K562 (cell line): ENCODE measurements around the gene GP1BB. TPM values are rescaled to one million over a fixed set of nuclear protein-coding genes. Genes with fewer than 3 reads are reported as not detected.

Experiments used
- ATAC-seq: fragments of 200-7000 bp; cut with Tn5 transposase; 3 replicates; pipeline ENCODE4 v1.9.1; 2020; ENCODE audit warnings: moderate library complexity
- BruUV-seq: library from RNA; stranded (reverse); fragments of 400-500 nt; replicated peaks from 2 replicates; lab custom pipeline; 2021; lab: Mats Ljungman, UMichigan
- CTCF ChIA-PET: fragments of 300-600 bp; formaldehyde crosslinking; extraction: SDS; loops from one replicate; lab custom pipeline; 2021; ENCODE audit warnings: low intra/inter-chr PET ratio; lab: Yijun Ruan, JAX
- POLR2A ChIA-PET: fragments of 300-600, 350-650 bp; sonication (Branson Sonifier 250); formaldehyde crosslinking; extraction: SDS; loops from one replicate; lab custom pipeline; 2021; ENCODE audit warnings: antibody characterized with exemption, inconsistent platforms; lab: Yijun Ruan, JAX
- DNase-seq, 4 experiments: peaks; one replicate each; pipeline versions ENCODE4 v3.0.0 to v3.0.0-alpha.2; 2011 to 2018; ENCODE audit warnings: low spot score in 3 of 4, mixed read lengths in 3 of 4; ENCODE audit errors: extremely low read depth in 1 of 4
- FAIRE-seq: peaks from 2 replicates; lab custom pipeline; 2011; peaks lifted over from hg19 to GRCh38; lab: Jason Lieb, UNC
- H2AFZ ChIP-seq: 2 replicates; pipeline ENCODE4 v1.6.0; 2011; ENCODE audit warnings: low read depth, low read length, control low read depth, inconsistent platforms
- H3K27ac ChIP-seq: fragments of 200-600 bp; 3 replicates; pipeline ENCODE4 v1.8.0; 2011; ENCODE audit warnings: low read depth, mild to moderate bottlenecking, control low read depth, inconsistent platforms, low read length, moderate library complexity, mixed read lengths; ENCODE audit errors: extremely low read depth
- H3K27me3 ChIP-seq, 2 experiments: fragments of 300-600 bp in 1 of 2; 2 replicates in 1 of 2; 3 replicates in 1 of 2; pipeline versions ENCODE4 v1.6.0 to v1.8.0; 2011; ENCODE audit warnings: inconsistent platforms in 2 of 2, low read length in 2 of 2, mild to moderate bottlenecking in 1 of 2, mixed read lengths in 1 of 2, moderate library complexity in 1 of 2; ENCODE audit not compliant: control insufficient read depth in 2 of 2, insufficient read depth in 2 of 2
- H3K36me3 ChIP-seq: fragments of 300-600 bp; 3 replicates; pipeline ENCODE4 v1.8.0; 2011; ENCODE audit warnings: mild to moderate bottlenecking, low read length, inconsistent platforms; ENCODE audit not compliant: control insufficient read depth, insufficient read depth
- H3K4me1 ChIP-seq, 2 experiments: fragments of 200-600 bp in 1 of 2; replicated peaks in 1 of 2; 2 replicates in 1 of 2; 3 replicates in 1 of 2; pipeline versions ENCODE4 v1.5.1 to v1.8.0; 2011; ENCODE audit warnings: inconsistent platforms in 2 of 2, low read length in 2 of 2, mild to moderate bottlenecking in 1 of 2, mixed read lengths in 1 of 2, moderate library complexity in 1 of 2; ENCODE audit not compliant: control insufficient read depth in 2 of 2, insufficient read depth in 2 of 2
- H3K4me2 ChIP-seq: 2 replicates; pipeline ENCODE4 v1.6.1; 2011; ENCODE audit warnings: low read length, control low read depth, inconsistent platforms, mixed read lengths; ENCODE audit not compliant: insufficient read depth
- H3K4me3 ChIP-seq: fragments of 200-600 bp; sonication (generic), shearing (Covaris generic); 2 replicates; pipeline ENCODE4 v1.5.1; 2016; ENCODE audit warnings: control low read depth, inconsistent platforms
- H3K79me2 ChIP-seq: fragments of 200-600 bp; 3 replicates; pipeline ENCODE4 v1.8.0; 2011; ENCODE audit warnings: low read length, inconsistent platforms; ENCODE audit not compliant: control insufficient read depth, insufficient read depth
- H3K9ac ChIP-seq, 2 experiments: 2 replicates each; pipeline versions ENCODE4 v1.6.0 to v1.6.1; 2011; ENCODE audit warnings: low read depth in 2 of 2, low read length in 2 of 2, control low read depth in 1 of 2, inconsistent platforms in 1 of 2, mild to moderate bottlenecking in 1 of 2, mixed read lengths in 1 of 2; ENCODE audit not compliant: insufficient read depth in 1 of 2
- H3K9me1 ChIP-seq: one replicate; pipeline ENCODE4 v1.6.0; 2011; ENCODE audit warnings: inconsistent platforms, mild to moderate bottlenecking, low read length, moderate library complexity; ENCODE audit not compliant: control insufficient read depth, insufficient read depth
- H3K9me3 ChIP-seq: replicated peaks from 2 replicates; pipeline ENCODE4 v1.5.1; 2011; ENCODE audit warnings: low read depth, low read length, inconsistent platforms; ENCODE audit not compliant: control insufficient read depth, insufficient read depth
- H4K20me1 ChIP-seq: replicated peaks from 2 replicates; pipeline ENCODE4 v1.6.1; 2011; ENCODE audit warnings: low read length, inconsistent platforms, mixed read lengths; ENCODE audit not compliant: control insufficient read depth, insufficient read depth
- CHD1 ChIP-seq: fragments of 200-600 bp; sonication (generic); IDR thresholded peaks from one replicate; pipeline ENCODE4 v1.6.1; 2012; ENCODE audit warnings: mild to moderate bottlenecking, moderate library complexity, low read length, inconsistent platforms
- GTF2A2 ChIP-seq: IDR thresholded peaks from 2 replicates; pipeline ENCODE4 v1.6.1; 2016; ENCODE audit warnings: mild to moderate bottlenecking, missing genetic modification characterization, missing compliant biosample characterization
- NFE2 ChIP-seq: IDR thresholded peaks from 2 replicates; pipeline ENCODE4 v1.6.1; 2014; ENCODE audit warnings: antibody characterized with exemption, low read depth
- SMARCC2 ChIP-seq: fragments of 450-650 bp; IDR thresholded peaks from 2 replicates; pipeline ENCODE4 v1.6.1; 2017; ENCODE audit warnings: antibody characterized with exemption, moderate library complexity, mild to moderate bottlenecking, low read depth
- SRSF3 ChIP-seq: fragments of 200-400 bp; formaldehyde crosslinking; IDR thresholded peaks from 2 replicates; pipeline ENCODE4 v1.6.1; 2016; ENCODE audit warnings: mild to moderate bottlenecking, low read length, moderate library complexity; ENCODE audit not compliant: insufficient read depth
- TGIF2 ChIP-seq: sonication (generic); formaldehyde crosslinking; IDR thresholded peaks from 2 replicates; pipeline ENCODE4 v1.8.1; 2022; ENCODE audit warnings: mild to moderate bottlenecking, missing genetic modification reagents, moderate library complexity
- ZNF561 ChIP-seq: fragments of 450-650 bp; formaldehyde crosslinking; conservative IDR thresholded peaks from 2 replicates; pipeline ENCODE4 v1.4.0; 2020; ENCODE audit warnings: mild to moderate bottlenecking, moderate library complexity
- WGBS: fragments of 100-300 bp; shearing (Covaris generic); methylation state at CpG from one replicate; pipeline ENCODE4 v1.1.6; 2016; ENCODE audit warnings: low coverage, mixed read lengths; ENCODE audit not compliant: insufficient coverage; ENCODE audit errors: missing lambda C conversion rate; 5-methylcytosine and 5-hydroxymethylcytosine counted together
- in situ Hi-C: fragments of 300-500 bp; cut with MboI; formaldehyde crosslinking; loops from 4 replicates; pipeline ENCODE4 v1.15.0; 2018; ENCODE audit warnings: inconsistent platforms, mixed read lengths
- intact Hi-C: fragments of 100-400 bp; cut with micrococcal nuclease; formaldehyde crosslinking; loops from 2 replicates; pipeline ENCODE4 v1.14.2; 2022
- polyA plus RNA-seq, 8 experiments: library from polyadenylated mRNA; depleted of rRNA in 4 of 8; stranded (reverse) in 5 of 8; unstranded in 3 of 8; fragments of >200 nt; fragmentation: Nextera tagmentation in 2 of 8; fragmentation: Illumina TruSeq in 1 of 8; extraction: Ambion mirVana in 2 of 8; extraction: Trizol in 1 of 8; gene quantifications; 2 replicates each; pipeline versions ENCODE4 v1.2.1 to v1.2.3, GENCODE V29; 2011 to 2014; ENCODE audit warnings: inconsistent platforms in 1 of 8, missing spikeins in 1 of 8
- total RNA-seq, 7 experiments: library from RNA; depleted of rRNA in 6 of 7; stranded (reverse); fragments of >200 nt in 6 of 7; fragmentation: Illumina TruSeq in 2 of 7; extraction: Trizol in 2 of 7; gene quantifications; 2 replicates each; pipeline versions ENCODE4 v1.2.1 to v1.2.3, GENCODE V29; 2011 to 2021; ENCODE audit warnings: low replicate concordance in 1 of 7
- TF ChIP-seq, protein P1 (sequence below): IDR thresholded peaks from 2 replicates; pipeline ENCODE4 v1.6.1; 2011; ENCODE audit not compliant: insufficient read length; ENCODE audit errors: extremely low read depth
- TF ChIP-seq, protein P2 (sequence below): fragments of 450-650 bp; formaldehyde crosslinking; IDR thresholded peaks from 2 replicates; pipeline ENCODE4 v1.4.0; 2022; ENCODE audit warnings: missing genetic modification characterization
- TF ChIP-seq, protein P3 (sequence below), 2 experiments: fragments of 450-650 bp; formaldehyde crosslinking in 1 of 2; IDR thresholded peaks; 2 replicates each; pipeline versions ENCODE4 v1.4.0 to v1.6.1; 2014 to 2020; ENCODE audit warnings: mild to moderate bottlenecking in 2 of 2, borderline replicate concordance in 1 of 2, low read depth in 1 of 2

Gene GP1BB
- total and polyA plus RNA-seq, 9 of the 15 experiments (the other 6 are each of a cell fraction or from before 2014, with no cell fraction given) = 0.69 to 162 (median 2.8) TPM

DNA sequence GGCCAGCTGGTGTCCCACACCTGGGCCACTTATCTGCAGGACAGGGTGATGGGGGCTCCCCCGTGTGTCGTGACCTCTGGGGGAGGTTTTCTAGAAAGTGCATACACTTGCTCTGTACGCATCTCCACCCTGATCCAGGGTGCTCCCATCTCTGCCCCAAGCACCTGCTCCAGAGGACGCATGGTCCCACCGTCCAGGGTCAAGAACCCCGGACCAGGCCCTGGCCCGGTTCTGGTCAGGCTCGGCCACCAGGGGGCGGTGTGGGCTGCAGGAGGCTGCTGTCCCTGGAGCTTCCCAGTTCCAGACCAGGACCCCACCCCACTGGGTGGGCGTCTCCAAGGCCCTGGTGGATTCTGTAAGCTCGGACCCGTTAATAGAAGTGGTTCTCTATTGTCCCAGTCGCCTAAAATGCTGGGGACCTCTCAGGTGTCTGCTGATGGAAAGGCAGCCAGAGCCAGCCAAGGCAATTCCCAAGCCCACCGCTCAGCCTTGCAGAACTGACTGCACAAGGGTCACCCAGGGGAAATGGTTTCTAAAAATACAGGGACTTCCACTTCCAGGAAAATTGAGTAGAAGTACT lies 43.7 kb upstream of the GP1BB start:
- FAIRE-seq = no peak
- Histone ChIP-seq H3K4me1 (peaks cover 4 to 12% of the 10 kb centered on the region in 2 experiments; a peak in 4 of 5 replicates), H3K9me1 (no peaks in the 10 kb centered on the region), H2AFZ (no peak overlapping the region), H3K27me3 (peaks cover 14% of the 10 kb centered on the region in 2 experiments), H3K4me3 (no peak overlapping the region), H3K79me2 (no peaks in the 10 kb centered on the region), H3K4me2 (no peak overlapping the region), H3K9ac (peak overlapping the region in 1 of 2 experiments; percentile 7; a peak in 1 of 4 replicates), H4K20me1 (no peaks in the 10 kb centered on the region), H3K36me3 (no peaks in the 10 kb centered on the region), H3K27ac (no peak overlapping the region), H3K9me3 (0 out of 2 replicates have a peak, but pooled peaks cover 2% of the 10 kb centered on the region)
- intact Hi-C loops = loop anchor here (1.0 to 2.0 kb wide), 2 partner anchors 39 to 231 kb away; no protein-coding TSS in a partner anchor
- 14% methylated on average over 14 of the region's 14 CpGs for WGBS
- in situ Hi-C loops = no loop called here
- DNase-seq = peak; percentile 86 to 99 (median 96)
- POLR2A ChIA-PET = interaction anchor here (0.6 to 10.5 kb wide), 21 partner anchors 9 to 557 kb away, joined by 3 to 80 read pairs (median 3); partner anchors contain the start of genes DGCR2, ESS2 and GP1BB
- ATAC-seq = peak; percentile 94
- BruUV-seq = no TSS peak
- CTCF ChIA-PET = interaction anchor here (0.6 to 5.5 kb wide), 7 partner anchors 29 to 380 kb away, joined by 3 to 113 read pairs (median 4); partner anchors contain the start of gene GP1BB
- TF ChIP-seq, protein P1, sequence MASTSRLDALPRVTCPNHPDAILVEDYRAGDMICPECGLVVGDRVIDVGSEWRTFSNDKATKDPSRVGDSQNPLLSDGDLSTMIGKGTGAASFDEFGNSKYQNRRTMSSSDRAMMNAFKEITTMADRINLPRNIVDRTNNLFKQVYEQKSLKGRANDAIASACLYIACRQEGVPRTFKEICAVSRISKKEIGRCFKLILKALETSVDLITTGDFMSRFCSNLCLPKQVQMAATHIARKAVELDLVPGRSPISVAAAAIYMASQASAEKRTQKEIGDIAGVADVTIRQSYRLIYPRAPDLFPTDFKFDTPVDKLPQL = no peak
- TF ChIP-seq SMARCC2 (no peak), GTF2A2 (tag) (peak; percentile 46; the same call in 1 of the 2 replicates), CHD1 (no peak), NFE2 (no peak), SRSF3 (no peak), ZNF561 (no peak), TGIF2 (no peak)
- TF ChIP-seq, protein P2, sequence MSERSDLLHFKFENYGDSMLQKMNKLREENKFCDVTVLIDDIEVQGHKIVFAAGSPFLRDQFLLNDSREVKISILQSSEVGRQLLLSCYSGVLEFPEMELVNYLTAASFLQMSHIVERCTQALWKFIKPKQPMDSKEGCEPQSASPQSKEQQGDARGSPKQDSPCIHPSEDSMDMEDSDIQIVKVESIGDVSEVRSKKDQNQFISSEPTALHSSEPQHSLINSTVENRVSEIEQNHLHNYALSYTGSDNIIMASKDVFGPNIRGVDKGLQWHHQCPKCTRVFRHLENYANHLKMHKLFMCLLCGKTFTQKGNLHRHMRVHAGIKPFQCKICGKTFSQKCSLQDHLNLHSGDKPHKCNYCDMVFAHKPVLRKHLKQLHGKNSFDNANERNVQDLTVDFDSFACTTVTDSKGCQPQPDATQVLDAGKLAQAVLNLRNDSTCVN (CRISPR knock-in tag) = no peak
- TF ChIP-seq, protein P3, sequence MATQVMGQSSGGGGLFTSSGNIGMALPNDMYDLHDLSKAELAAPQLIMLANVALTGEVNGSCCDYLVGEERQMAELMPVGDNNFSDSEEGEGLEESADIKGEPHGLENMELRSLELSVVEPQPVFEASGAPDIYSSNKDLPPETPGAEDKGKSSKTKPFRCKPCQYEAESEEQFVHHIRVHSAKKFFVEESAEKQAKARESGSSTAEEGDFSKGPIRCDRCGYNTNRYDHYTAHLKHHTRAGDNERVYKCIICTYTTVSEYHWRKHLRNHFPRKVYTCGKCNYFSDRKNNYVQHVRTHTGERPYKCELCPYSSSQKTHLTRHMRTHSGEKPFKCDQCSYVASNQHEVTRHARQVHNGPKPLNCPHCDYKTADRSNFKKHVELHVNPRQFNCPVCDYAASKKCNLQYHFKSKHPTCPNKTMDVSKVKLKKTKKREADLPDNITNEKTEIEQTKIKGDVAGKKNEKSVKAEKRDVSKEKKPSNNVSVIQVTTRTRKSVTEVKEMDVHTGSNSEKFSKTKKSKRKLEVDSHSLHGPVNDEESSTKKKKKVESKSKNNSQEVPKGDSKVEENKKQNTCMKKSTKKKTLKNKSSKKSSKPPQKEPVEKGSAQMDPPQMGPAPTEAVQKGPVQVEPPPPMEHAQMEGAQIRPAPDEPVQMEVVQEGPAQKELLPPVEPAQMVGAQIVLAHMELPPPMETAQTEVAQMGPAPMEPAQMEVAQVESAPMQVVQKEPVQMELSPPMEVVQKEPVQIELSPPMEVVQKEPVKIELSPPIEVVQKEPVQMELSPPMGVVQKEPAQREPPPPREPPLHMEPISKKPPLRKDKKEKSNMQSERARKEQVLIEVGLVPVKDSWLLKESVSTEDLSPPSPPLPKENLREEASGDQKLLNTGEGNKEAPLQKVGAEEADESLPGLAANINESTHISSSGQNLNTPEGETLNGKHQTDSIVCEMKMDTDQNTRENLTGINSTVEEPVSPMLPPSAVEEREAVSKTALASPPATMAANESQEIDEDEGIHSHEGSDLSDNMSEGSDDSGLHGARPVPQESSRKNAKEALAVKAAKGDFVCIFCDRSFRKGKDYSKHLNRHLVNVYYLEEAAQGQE (IDR thresholded peaks at IDR 0.05; ENCODE audit: borderline replicate concordance) = peak; percentile 97
- TF ChIP-seq, protein P3 (CRISPR knock-in tag; IDR thresholded peaks at IDR 0.05; ENCODE audit: low read depth) = no peak
